Activated naive CD8-positive, alpha-beta T cell treated with anti-CD3 and anti-CD28 coated beads, Interleukin-2, amount 50 U/mL, for 24 hours (primary cell): ENCODE results near the gene CLCN3.
"Not testable (repeated sequence)": the region's sequence is repeated elsewhere in the genome, so short reads cannot be mapped to it uniquely, and the experiment has no call there.

Experiments
- ATAC-seq: fragments of 150-1000 bp; cut with Tn5 transposase; one replicate; pipeline ENCODE4 v1.10.0; 2021
- DNase-seq: peaks from one replicate; pipeline ENCODE4 v3.0.0; 2021
- H3K27ac Mint-ChIP-seq: one replicate; pipeline ENCODE4 v1.8.0; 2021; ENCODE audit warnings: mild to moderate bottlenecking, mixed read lengths
- H3K27me3 Mint-ChIP-seq: one replicate; pipeline ENCODE4 v1.8.0; 2021; ENCODE audit warnings: mixed read lengths
- H3K36me3 Mint-ChIP-seq: one replicate; pipeline ENCODE4 v1.8.0; 2021; ENCODE audit warnings: low read depth, mixed read lengths
- H3K4me1 Mint-ChIP-seq: one replicate; pipeline ENCODE4 v1.8.0; 2021; ENCODE audit warnings: mixed read lengths
- H3K4me3 Mint-ChIP-seq: one replicate; pipeline ENCODE4 v1.8.0; 2021; ENCODE audit warnings: mild to moderate bottlenecking, moderate library complexity, mixed read lengths
- H3K9me3 Mint-ChIP-seq: one replicate; pipeline ENCODE4 v1.8.0; 2021; ENCODE audit warnings: mixed read lengths

The CLCN3 gene

DNA sequence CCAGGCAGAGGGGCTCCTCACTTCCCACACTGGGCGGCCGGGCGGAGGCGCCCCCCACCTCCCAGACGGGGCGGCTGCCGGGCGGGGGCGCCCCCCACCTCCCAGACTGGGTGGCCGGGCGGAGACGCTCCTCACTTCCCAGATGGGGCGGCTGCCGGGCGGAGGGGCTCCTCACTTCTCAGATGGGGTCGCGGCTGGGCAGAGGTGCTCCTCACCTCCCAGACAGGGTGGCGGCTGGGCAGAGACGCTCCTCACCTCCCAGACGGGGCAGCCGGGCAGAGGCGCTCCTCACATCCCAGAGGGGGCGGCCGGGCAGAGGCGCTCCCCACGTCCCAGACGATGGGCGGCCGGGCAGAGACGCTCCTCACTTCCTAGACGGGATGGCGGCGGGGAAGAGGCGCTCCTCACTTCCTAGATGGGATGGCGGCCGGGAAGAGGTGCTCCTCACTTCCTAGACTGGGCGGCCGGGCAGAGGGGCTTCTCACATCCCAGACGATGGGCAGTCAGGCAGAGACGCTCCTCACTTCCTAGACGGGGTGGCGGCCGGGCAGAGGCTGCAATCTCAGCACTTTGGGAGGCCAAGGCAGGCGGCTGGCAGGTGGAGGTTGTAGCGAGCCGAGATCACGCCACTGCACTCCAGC is 58.7 kb downstream of the CLCN3 start:
- not testable (repeated sequence) for H3K27ac Mint-ChIP-seq, H3K27me3 Mint-ChIP-seq, H3K4me3 Mint-ChIP-seq, ATAC-seq, H3K4me1 Mint-ChIP-seq, DNase-seq, H3K9me3 Mint-ChIP-seq
- peaks cover 22% of the 10 kb centered on the region for H3K36me3 Mint-ChIP-seq

- Mint-ChIP-seq H3K4me3 (no peak overlapping the region), H3K9me3 (no peaks in the 10 kb centered on the region), H3K27me3 (no peaks in the 10 kb centered on the region), H3K36me3 (peaks cover 29% of the 10 kb centered on the region), H3K4me1 (no peaks in the 10 kb centered on the region), H3K27ac (no peak overlapping the region)
- no peak for ATAC-seq
- DNase-seq = no peak
These were observed 62.1 kb downstream of the CLCN3 start for GRCh38 chr4:169682372-169683047.

DNA sequence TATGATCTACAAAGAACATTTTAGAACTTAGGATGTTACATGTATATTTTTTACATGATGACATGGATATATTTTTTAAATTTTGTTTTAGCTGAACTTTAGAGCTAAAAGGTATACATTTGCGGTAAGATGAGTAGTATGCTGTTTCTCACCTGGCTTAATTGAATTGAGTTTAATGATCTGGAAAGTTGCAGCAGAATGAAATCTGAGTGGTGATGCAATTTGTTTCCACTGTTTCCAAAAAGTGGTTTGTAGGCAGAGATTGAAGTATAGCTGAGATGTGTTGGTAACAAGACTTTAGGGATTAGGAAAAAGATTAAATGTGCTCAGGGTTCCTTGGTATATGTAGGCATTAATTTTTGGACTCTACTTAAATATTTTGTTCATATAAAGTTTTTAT is 69.3 kb downstream of the CLCN3 start:
- H3K36me3 Mint-ChIP-seq = peaks cover 18% of the 10 kb centered on the region
- no peaks in the 10 kb centered on the region for H3K9me3 Mint-ChIP-seq
- no peaks in the 10 kb centered on the region for H3K27me3 Mint-ChIP-seq
- no peak overlapping the region for H3K27ac Mint-ChIP-seq
- no peak overlapping the region for H3K4me3 Mint-ChIP-seq
- DNase-seq = no peak
- ATAC-seq = no peak
- H3K4me1 Mint-ChIP-seq = peaks cover 3% of the 10 kb centered on the region

GRCh38 chr4:169690787-169691186 is 70.4 kb downstream of the CLCN3 start:
- H3K27me3 Mint-ChIP-seq = no peaks in the 10 kb centered on the region
- H3K4me3 Mint-ChIP-seq = no peak overlapping the region
- H3K27ac Mint-ChIP-seq = no peak overlapping the region
- DNase-seq (no peak), ATAC-seq (no peak)
- peaks cover 3% of the 10 kb centered on the region for H3K4me1 Mint-ChIP-seq
- no peaks in the 10 kb centered on the region for H3K9me3 Mint-ChIP-seq
- H3K36me3 Mint-ChIP-seq = peaks cover 20% of the 10 kb centered on the region

DNA sequence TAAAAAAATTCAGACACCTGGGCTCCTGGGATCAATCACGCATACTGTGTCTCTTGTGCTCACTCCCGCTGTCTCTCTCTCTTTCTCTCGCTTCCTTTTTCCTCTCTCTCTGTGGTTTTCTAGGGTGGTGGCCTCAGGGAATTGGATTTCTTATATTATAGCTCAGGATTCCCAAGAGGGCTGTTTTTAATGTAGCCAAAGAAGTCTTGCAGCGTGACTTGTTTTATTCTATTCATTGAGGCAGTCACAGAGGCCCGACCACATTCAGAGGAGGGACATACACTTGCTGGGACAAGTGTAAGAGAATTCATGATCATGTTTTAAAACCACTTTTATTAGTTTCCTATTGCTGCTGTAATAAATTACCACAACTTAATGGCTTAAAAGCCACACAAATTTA is 78.0 kb downstream of the CLCN3 start:
- ATAC-seq (no peak), DNase-seq (no peak)
- no peaks in the 10 kb centered on the region for H3K4me1 Mint-ChIP-seq
- peaks cover 35% of the 10 kb centered on the region for H3K36me3 Mint-ChIP-seq
- no peak overlapping the region for H3K4me3 Mint-ChIP-seq
- no peak overlapping the region for H3K27ac Mint-ChIP-seq
- no peaks in the 10 kb centered on the region for H3K27me3 Mint-ChIP-seq
- H3K9me3 Mint-ChIP-seq = no peaks in the 10 kb centered on the region

DNA sequence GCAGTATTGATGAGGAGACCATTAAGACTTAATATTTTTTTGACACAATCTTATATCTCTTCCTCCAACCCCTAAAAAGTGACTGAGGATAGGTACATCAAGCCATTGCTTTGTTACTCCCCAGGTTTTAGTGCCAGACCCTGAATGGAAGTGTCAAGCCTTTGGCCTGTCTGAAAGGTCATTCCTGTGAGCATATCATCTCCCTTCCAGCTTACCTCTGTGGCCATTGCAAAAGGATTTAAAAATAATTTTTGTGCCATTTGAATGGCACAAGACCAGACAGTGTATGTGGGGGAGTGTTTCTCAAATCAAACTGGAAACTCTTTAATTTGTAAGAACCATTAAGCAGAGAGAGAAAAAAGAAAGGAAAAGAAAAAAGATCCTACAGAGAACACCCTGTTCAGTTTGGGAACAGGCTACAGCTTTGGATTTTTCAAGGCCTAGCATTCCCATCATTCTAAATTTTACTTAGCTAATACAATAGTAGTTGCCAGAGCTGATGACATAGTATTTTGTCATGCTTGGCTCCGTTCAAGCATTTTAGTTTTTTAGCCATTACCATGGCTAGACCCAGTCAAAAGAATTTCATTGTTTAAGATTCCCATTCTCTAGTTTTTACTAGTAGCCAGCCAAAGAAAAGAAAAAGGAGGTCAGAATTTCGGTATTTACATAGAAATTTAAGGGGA is 87.7 kb downstream of the CLCN3 start:
- no peak overlapping the region for H3K4me3 Mint-ChIP-seq
- H3K4me1 Mint-ChIP-seq = no peaks in the 10 kb centered on the region
- H3K27ac Mint-ChIP-seq = no peak overlapping the region
- no peaks in the 10 kb centered on the region for H3K27me3 Mint-ChIP-seq
- peaks cover 21% of the 10 kb centered on the region for H3K36me3 Mint-ChIP-seq
- ATAC-seq (no peak), DNase-seq (no peak)
- H3K9me3 Mint-ChIP-seq = no peaks in the 10 kb centered on the region

GRCh38 chr4:169715826-169716225 is 95.4 kb downstream of the CLCN3 start:
- H3K27me3 Mint-ChIP-seq = no peaks in the 10 kb centered on the region
- H3K27ac Mint-ChIP-seq = no peak overlapping the region
- DNase-seq (no peak), ATAC-seq (no peak)
- H3K9me3 Mint-ChIP-seq = no peaks in the 10 kb centered on the region
- H3K4me3 Mint-ChIP-seq = no peak overlapping the region
- H3K36me3 Mint-ChIP-seq = peaks cover 21% of the 10 kb centered on the region
- H3K4me1 Mint-ChIP-seq = no peaks in the 10 kb centered on the region

- no peaks in the 10 kb centered on the region for H3K27me3 Mint-ChIP-seq
- no peaks in the 10 kb centered on the region for H3K4me1 Mint-ChIP-seq
- DNase-seq = no peak
- no peak overlapping the region for H3K4me3 Mint-ChIP-seq
- no peak overlapping the region for H3K27ac Mint-ChIP-seq
- ATAC-seq = no peak
- H3K9me3 Mint-ChIP-seq = no peaks in the 10 kb centered on the region
- H3K36me3 Mint-ChIP-seq = peaks cover 18% of the 10 kb centered on the region
These were observed 96.3 kb downstream of the CLCN3 start for GRCh38 chr4:169716677-169717076.

DNA sequence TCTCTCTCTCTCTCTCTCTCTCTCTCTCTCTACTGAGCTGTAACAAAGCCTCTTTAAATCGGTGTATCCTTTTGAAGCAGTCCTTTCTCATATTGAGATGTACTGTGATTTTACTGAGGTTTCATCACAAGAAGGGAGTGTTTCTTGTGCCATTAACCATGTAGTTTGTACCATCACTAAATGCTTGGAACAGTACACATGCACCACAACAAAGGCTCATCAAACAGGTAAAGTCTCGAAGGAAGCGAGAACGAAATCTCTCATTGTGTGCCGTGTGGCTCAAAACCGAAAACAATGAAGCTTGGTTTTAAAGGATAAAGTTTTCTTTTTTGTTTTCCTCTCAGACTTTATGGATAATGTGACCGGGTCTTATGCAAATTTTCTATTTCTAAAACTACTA is 100.2 kb downstream of the CLCN3 start:
- Mint-ChIP-seq H3K27ac (no peak overlapping the region), H3K36me3 (peaks cover 10% of the 10 kb centered on the region), H3K4me1 (no peaks in the 10 kb centered on the region), H3K27me3 (no peaks in the 10 kb centered on the region), H3K4me3 (no peak overlapping the region), H3K9me3 (no peaks in the 10 kb centered on the region)
- ATAC-seq = no peak
- DNase-seq = no peak

- H3K27ac Mint-ChIP-seq = no peak overlapping the region
- no peaks in the 10 kb centered on the region for H3K27me3 Mint-ChIP-seq
- H3K36me3 Mint-ChIP-seq = peaks cover 9% of the 10 kb centered on the region
- no peak overlapping the region for H3K4me3 Mint-ChIP-seq
- DNase-seq (no peak), ATAC-seq (no peak)
- no peaks in the 10 kb centered on the region for H3K9me3 Mint-ChIP-seq
- no peaks in the 10 kb centered on the region for H3K4me1 Mint-ChIP-seq
These were observed 103.0 kb downstream of the CLCN3 start for GRCh38 chr4:169723207-169723965.

- Mint-ChIP-seq H3K27me3 (no peaks in the 10 kb centered on the region), H3K4me3 (no peak overlapping the region), H3K36me3 (peaks cover 13% of the 10 kb centered on the region), H3K27ac (no peak overlapping the region), H3K4me1 (no peaks in the 10 kb centered on the region), H3K9me3 (no peaks in the 10 kb centered on the region)
- ATAC-seq (no peak), DNase-seq (no peak)
These were observed 103.9 kb downstream of the CLCN3 start for GRCh38 chr4:169724260-169724659.

DNA sequence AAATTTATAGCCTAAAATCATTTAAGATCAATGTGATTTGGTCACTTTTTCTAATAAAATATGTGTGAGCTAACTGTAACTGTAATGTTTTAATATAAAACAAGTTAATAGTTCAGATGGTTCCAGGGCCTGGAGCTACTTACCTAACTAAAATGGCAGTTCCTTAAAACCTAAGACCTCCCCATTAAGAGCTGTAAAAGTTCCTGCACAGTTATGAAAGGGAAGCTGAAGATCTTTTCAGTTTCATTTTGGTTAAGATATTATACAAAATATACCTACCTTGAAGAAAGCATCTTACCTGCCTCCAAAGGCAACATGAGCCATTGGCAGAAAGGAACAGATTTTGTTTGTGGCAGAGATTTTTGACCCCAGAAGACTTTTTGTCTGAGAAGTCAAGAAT is 107.2 kb downstream of the CLCN3 start:
- no peaks in the 10 kb centered on the region for H3K9me3 Mint-ChIP-seq
- no peaks in the 10 kb centered on the region for H3K27me3 Mint-ChIP-seq
- no peak for DNase-seq
- H3K4me1 Mint-ChIP-seq = no peaks in the 10 kb centered on the region
- no peak overlapping the region for H3K27ac Mint-ChIP-seq
- peaks cover 21% of the 10 kb centered on the region for H3K36me3 Mint-ChIP-seq
- ATAC-seq = no peak
- no peak overlapping the region for H3K4me3 Mint-ChIP-seq

DNA sequence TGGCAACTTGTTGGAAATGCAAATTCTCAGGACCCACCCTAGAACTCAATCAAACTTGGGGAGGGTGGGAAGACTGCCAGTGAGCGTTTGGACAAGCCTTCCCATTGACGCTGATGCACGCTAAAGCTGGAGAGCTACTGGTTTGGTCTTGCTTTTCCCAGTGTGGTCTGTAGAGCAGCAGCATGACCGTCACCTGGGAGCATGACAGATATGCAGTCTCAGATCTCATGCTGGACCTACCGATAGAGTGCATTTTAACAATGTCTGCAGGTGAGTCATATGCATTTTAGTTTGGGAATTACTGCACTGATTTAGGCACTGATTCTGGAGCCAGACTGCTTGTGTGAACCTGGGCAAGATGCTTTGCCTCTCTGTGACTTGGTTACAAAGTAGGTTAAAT is 110.2 kb downstream of the CLCN3 start:
- Mint-ChIP-seq H3K9me3 (no peaks in the 10 kb centered on the region), H3K27me3 (no peaks in the 10 kb centered on the region), H3K36me3 (peaks cover 30% of the 10 kb centered on the region), H3K27ac (no peak overlapping the region), H3K4me3 (no peak overlapping the region), H3K4me1 (no peaks in the 10 kb centered on the region)
- ATAC-seq (no peak), DNase-seq (no peak)

DNA sequence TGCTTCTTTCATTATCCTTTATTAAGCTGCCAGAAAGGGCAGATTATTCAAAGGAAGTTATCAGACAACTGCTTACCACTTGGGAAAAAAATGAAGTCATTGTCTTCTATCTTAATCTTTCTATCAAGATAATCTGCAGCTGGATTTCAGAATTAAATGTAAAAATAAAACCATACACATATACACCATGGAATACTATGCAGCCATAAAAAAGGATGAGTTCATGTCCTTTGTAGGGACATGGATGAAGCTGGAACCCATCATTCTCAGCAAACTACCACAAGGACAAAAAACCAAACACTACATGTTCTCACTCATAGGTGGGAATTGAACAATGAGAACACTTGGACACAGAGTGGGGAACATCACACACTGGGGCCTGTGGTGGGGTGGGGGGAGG is 118.2 kb downstream of the CLCN3 start:
- not testable (repeated sequence) for H3K27me3 Mint-ChIP-seq, H3K4me3 Mint-ChIP-seq, DNase-seq, H3K27ac Mint-ChIP-seq, H3K4me1 Mint-ChIP-seq, ATAC-seq, H3K9me3 Mint-ChIP-seq
- H3K36me3 Mint-ChIP-seq = peaks cover 35% of the 10 kb centered on the region

DNA sequence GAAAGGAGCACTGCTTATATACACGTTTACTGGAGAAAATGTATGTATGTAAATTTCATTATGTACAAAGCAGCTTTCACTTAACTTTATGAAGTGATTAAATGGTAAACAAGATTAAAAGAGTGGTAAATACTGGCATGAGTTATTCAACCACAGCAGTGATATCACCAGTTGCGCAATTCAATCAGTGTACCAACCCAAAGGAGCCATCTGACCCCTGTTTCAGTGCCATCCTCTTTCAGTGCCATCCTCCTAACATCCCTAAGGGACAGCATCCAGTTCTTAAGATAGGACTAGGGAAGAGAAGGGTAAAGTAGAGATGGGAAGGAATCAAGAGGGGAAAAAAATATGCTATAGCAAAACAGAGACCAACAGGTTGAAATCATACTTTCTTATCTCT is 121.2 kb downstream of the CLCN3 start:
- H3K27ac Mint-ChIP-seq = no peak overlapping the region
- H3K27me3 Mint-ChIP-seq = no peaks in the 10 kb centered on the region
- no peak overlapping the region for H3K4me3 Mint-ChIP-seq
- ATAC-seq (no peak), DNase-seq (no peak)
- no peaks in the 10 kb centered on the region for H3K9me3 Mint-ChIP-seq
- H3K4me1 Mint-ChIP-seq = peaks cover 12% of the 10 kb centered on the region
- H3K36me3 Mint-ChIP-seq = peaks cover 27% of the 10 kb centered on the region
